Peyer's patch (tissue), 4 donors: Measurements from ENCODE around the gene DDIT3. TPM values are rescaled to one million over a fixed set of nuclear protein-coding genes. Genes with fewer than 3 reads are reported as not detected.
"Not testable (repeated sequence)": the region's sequence is repeated elsewhere in the genome, so short reads cannot be mapped to it uniquely, and the experiment has no call there.

Experiments
- DNase-seq, 3 donors: peaks; one replicate each; pipeline ENCODE4 v3.0.0-alpha.2; 2017 to 2019
- H3K27ac ChIP-seq, 4 donors: fragments of 200-600 bp; sonication (generic); one replicate each; pipeline ENCODE4 v1.5.1; 2016 to 2019
- H3K27me3 ChIP-seq, 2 donors: fragments of 200-600 bp; sonication (generic); one replicate each; pipeline ENCODE4 v1.5.1; 2019
- H3K36me3 ChIP-seq, 3 donors: fragments of 200-600 bp; sonication (generic); one replicate each; pipeline ENCODE4 v1.5.1; 2016 to 2019
- H3K4me1 ChIP-seq, 4 donors: fragments of 200-600 bp; sonication (generic); one replicate each; pipeline ENCODE4 v1.5.1; 2016 to 2019
- H3K4me3 ChIP-seq, 4 donors: fragments of 200-600 bp; sonication (generic); 1 replicate in 3 of 4; 2 replicates in 1 of 4; pipeline ENCODE4 v1.5.1; 2016 to 2019; ENCODE audit warnings: mild to moderate bottlenecking in 1 of 4
- H3K9me3 ChIP-seq, 4 donors: fragments of 200-600 bp; sonication (generic); one replicate each; pipeline ENCODE4 v1.5.1; 2016 to 2019; ENCODE audit warnings: mild to moderate bottlenecking in 1 of 4
- POLR2A ChIP-seq, 2 donors: fragments of 450-650 bp; IDR thresholded peaks; one replicate each; pipeline ENCODE4 v1.5.1; 2017; ENCODE audit warnings: antibody characterized with exemption in 2 of 2, mild to moderate bottlenecking in 2 of 2, moderate library complexity in 2 of 2
- total RNA-seq, 4 donors: library from RNA; depleted of rRNA; stranded (reverse); fragments of >200 nt; gene quantifications; one replicate each; pipeline ENCODE4 v1.1.0, GENCODE V29; 2016
- TF ChIP-seq, protein P1 (sequence below), 6 experiments: fragments of 450-650 bp in 4 of 6; fragments of 200-600 bp in 2 of 6; sonication (generic) in 1 of 6; IDR thresholded peaks; one replicate each; pipeline ENCODE4 v1.5.1; 2017 to 2019; ENCODE audit warnings: antibody characterized with exemption in 6 of 6, mild to moderate bottlenecking in 3 of 6, moderate library complexity in 1 of 6

The DDIT3 gene
- total RNA-seq, 4 donors from 2014 or later, result 9.1 to 44.6 (median 24.0) TPM

GRCh38 chr12:57518920-57519795 lies 1.2 kb downstream of the DDIT3 start:
- Histone ChIP-seq H3K9me3 (no peaks in the 10 kb centered on the region), H3K36me3 (peaks cover 0 to 33% (median 0%) of the 10 kb centered on the region in 3 donors), H3K4me3 (peak overlapping the region; percentile 43 to 81 (median 60)), H3K27me3 (no peaks in the 10 kb centered on the region), H3K4me1 (peaks cover 4 to 41% (median 27%) of the 10 kb centered on the region in 4 donors), H3K27ac (peak overlapping the region; percentile 90 to 98 (median 96))
- peak in 1 of 3 donors; percentile 56 for DNase-seq
- TF ChIP-seq, protein P1, sequence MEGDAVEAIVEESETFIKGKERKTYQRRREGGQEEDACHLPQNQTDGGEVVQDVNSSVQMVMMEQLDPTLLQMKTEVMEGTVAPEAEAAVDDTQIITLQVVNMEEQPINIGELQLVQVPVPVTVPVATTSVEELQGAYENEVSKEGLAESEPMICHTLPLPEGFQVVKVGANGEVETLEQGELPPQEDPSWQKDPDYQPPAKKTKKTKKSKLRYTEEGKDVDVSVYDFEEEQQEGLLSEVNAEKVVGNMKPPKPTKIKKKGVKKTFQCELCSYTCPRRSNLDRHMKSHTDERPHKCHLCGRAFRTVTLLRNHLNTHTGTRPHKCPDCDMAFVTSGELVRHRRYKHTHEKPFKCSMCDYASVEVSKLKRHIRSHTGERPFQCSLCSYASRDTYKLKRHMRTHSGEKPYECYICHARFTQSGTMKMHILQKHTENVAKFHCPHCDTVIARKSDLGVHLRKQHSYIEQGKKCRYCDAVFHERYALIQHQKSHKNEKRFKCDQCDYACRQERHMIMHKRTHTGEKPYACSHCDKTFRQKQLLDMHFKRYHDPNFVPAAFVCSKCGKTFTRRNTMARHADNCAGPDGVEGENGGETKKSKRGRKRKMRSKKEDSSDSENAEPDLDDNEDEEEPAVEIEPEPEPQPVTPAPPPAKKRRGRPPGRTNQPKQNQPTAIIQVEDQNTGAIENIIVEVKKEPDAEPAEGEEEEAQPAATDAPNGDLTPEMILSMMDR (IDR thresholded peaks at IDR 0.05), result no peak
- no peak for TF ChIP-seq POLR2A (IDR thresholded peaks at IDR 0.05)

DNA sequence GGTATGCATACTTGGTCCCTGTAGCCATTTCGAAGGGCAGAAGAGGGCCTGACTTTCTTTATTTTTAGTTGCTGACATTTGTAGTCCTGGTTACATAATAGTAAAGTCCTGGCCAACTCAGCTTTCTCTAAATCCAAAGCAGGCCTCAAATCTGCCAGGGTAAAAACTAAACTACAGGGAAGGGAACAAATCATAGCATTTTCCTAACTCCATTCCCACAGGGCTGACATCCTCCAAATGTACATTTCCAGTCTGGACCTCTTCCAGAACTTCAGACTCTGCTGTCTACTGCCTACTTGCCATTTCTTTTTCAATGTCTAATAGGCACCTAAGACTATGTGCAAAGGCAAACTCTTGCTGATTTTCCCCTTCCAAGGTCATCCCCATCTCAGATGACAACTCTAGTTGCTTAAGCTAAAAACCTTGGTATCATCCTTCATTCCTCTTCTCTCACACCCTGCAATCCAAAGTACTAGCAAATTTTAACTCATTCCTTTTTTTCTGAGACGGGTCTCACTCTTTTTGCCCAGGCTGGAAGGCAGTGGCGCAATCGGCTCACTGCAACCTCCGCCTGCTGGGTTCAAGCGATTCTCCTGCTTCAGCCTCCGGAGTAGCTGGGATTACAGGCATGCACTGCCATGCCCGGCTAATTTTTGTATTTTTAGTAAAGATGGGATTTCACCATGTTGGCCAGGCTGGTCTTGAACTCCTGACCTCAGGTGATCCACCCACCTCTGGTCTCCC lies 2.0 kb downstream of the DDIT3 start:
- no peaks in the 10 kb centered on the region for H3K27me3 ChIP-seq
- peak overlapping the region in 3 of 4 donors; percentile 11 to 94 (median 42) for H3K27ac ChIP-seq
- H3K9me3 ChIP-seq, result no peaks in the 10 kb centered on the region
- H3K36me3 ChIP-seq, result peaks cover 0 to 40% (median 0%) of the 10 kb centered on the region in 3 donors
- DNase-seq, result no peak
- H3K4me3 ChIP-seq, result peak overlapping the region in 2 of 4 donors; percentile 66 to 81
- H3K4me1 ChIP-seq, result peaks cover 4 to 32% (median 20%) of the 10 kb centered on the region in 4 donors
- TF ChIP-seq, protein P1 (IDR thresholded peaks at IDR 0.05), result no peak
- no peak for TF ChIP-seq POLR2A (IDR thresholded peaks at IDR 0.05)

- not testable (repeated sequence) for H3K27me3 ChIP-seq, H3K9me3 ChIP-seq, DNase-seq
- H3K36me3 ChIP-seq, result peaks cover 0 to 46% (median 0%) of the 10 kb centered on the region in 3 donors
- H3K27ac ChIP-seq, result peak overlapping the region in 1 of 4 donors; percentile 42
- peak overlapping the region in 1 of 4 donors; percentile 66 for H3K4me3 ChIP-seq
- peaks cover 4 to 31% (median 19%) of the 10 kb centered on the region in 4 donors for H3K4me1 ChIP-seq
These were observed 2.6 kb downstream of the DDIT3 start for GRCh38 chr12:57517718-57518117.

DNA sequence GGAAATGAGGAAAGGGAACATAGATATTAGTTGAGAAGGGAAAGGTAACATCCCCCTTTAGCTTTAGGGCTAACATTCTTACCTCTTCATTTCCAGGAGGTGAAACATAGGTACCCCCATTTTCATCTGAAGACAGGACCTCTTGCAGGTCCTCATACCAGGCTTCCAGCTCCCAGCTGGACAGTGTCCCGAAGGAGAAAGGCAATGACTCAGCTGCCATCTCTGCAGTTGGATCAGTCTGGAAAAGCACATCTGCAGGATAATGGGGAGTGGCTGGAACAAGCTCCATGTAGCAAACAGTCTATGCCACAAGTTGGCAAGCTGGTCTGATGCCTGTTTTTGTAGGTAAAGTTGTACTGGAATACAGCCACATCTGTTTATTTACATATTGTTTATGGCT lies 3.1 kb downstream of the DDIT3 start:
- no peak for DNase-seq
- no peak for TF ChIP-seq POLR2A (IDR thresholded peaks at IDR 0.05)
- TF ChIP-seq, protein P1 (IDR thresholded peaks at IDR 0.05), result no peak
- Histone ChIP-seq H3K4me3 (no peak overlapping the region), H3K4me1 (peaks cover 4 to 31% (median 19%) of the 10 kb centered on the region in 4 donors), H3K36me3 (peaks cover 0 to 51% (median 0%) of the 10 kb centered on the region in 3 donors), H3K27ac (peak overlapping the region in 2 of 4 donors; percentile 7 to 42), H3K9me3 (no peaks in the 10 kb centered on the region), H3K27me3 (no peaks in the 10 kb centered on the region)

GRCh38 chr12:57516617-57517153 lies 3.6 kb downstream of the DDIT3 start:
- DNase-seq, result no peak
- Histone ChIP-seq H3K4me3 (no peak overlapping the region), H3K36me3 (peaks cover 0 to 56% (median 0%) of the 10 kb centered on the region in 3 donors), H3K4me1 (peaks cover 4 to 29% (median 15%) of the 10 kb centered on the region in 4 donors), H3K27me3 (no peaks in the 10 kb centered on the region), H3K27ac (peak overlapping the region in 2 of 4 donors; percentile 7 to 42), H3K9me3 (no peaks in the 10 kb centered on the region)
- no peak for TF ChIP-seq POLR2A (IDR thresholded peaks at IDR 0.05)
- TF ChIP-seq, protein P1 (IDR thresholded peaks at IDR 0.05), result no peak
